ENCODE data around the gene OTOP1.
"Not testable (repeated sequence)": the region's sequence is repeated elsewhere in the genome, so short reads cannot be mapped to it uniquely, and the experiment has no call there.

Gene OTOP1

GRCh38 chr4:4167981-4168780 lies 58.5 kb downstream of the OTOP1 start:
- DNase-seq; in situ Hi-C loops (cut with HindIII; ENCODE audit: low pct_ligation_motif_present, low pct_unique_long_range_greater_than_20kb, low sequenced_read_pairs): not testable (repeated sequence)

- DNase-seq; in situ Hi-C loops (cut with HindIII; ENCODE audit: low pct_ligation_motif_present, low pct_unique_long_range_greater_than_20kb, low sequenced_read_pairs): not testable (repeated sequence)
Observed at GRCh38 chr4:4166986-4167385, 59.7 kb downstream of the OTOP1 start.

GRCh38 chr4:4165701-4166392 lies 60.9 kb downstream of the OTOP1 start:
- in situ Hi-C loops (cut with HindIII; ENCODE audit: low pct_ligation_motif_present, low pct_unique_long_range_greater_than_20kb, low sequenced_read_pairs) = not testable (repeated sequence)

GRCh38 chr4:4164532-4165173 lies 62.1 kb downstream of the OTOP1 start:
- DNase-seq; in situ Hi-C loops (cut with HindIII; ENCODE audit: low pct_ligation_motif_present, low pct_unique_long_range_greater_than_20kb, low sequenced_read_pairs): not testable (repeated sequence)

More at GRCh38 chr4:4165701-4166392, 60.9 kb downstream of the OTOP1 start:
- DNase-seq = peak; percentile 39

- in situ Hi-C loops (cut with HindIII; ENCODE audit: low pct_ligation_motif_present, low pct_unique_long_range_greater_than_20kb, low sequenced_read_pairs); DNase-seq: not testable (repeated sequence)
Observed at GRCh38 chr4:4162186-4162585, 64.5 kb downstream of the OTOP1 start.

- in situ Hi-C loops (cut with HindIII; ENCODE audit: low pct_ligation_motif_present, low pct_unique_long_range_greater_than_20kb, low sequenced_read_pairs); DNase-seq: not testable (repeated sequence)
Observed at GRCh38 chr4:4160956-4161665, 65.6 kb downstream of the OTOP1 start.

- in situ Hi-C loops (cut with HindIII; ENCODE audit: low pct_ligation_motif_present, low pct_unique_long_range_greater_than_20kb, low sequenced_read_pairs); DNase-seq: not testable (repeated sequence)
Observed at GRCh38 chr4:4145622-4146021, 81.1 kb downstream of the OTOP1 start.

- in situ Hi-C loops (cut with HindIII; ENCODE audit: low pct_ligation_motif_present, low pct_unique_long_range_greater_than_20kb, low sequenced_read_pairs); DNase-seq: not testable (repeated sequence)
Observed at GRCh38 chr4:4143376-4143775, 83.4 kb downstream of the OTOP1 start.

GRCh38 chr4:4142679-4143078 lies 84.0 kb downstream of the OTOP1 start:
- in situ Hi-C loops (cut with HindIII; ENCODE audit: low pct_ligation_motif_present, low pct_unique_long_range_greater_than_20kb, low sequenced_read_pairs); DNase-seq: not testable (repeated sequence)

GRCh38 chr4:4141186-4141585 lies 85.5 kb downstream of the OTOP1 start:
- in situ Hi-C loops (cut with HindIII; ENCODE audit: low pct_ligation_motif_present, low pct_unique_long_range_greater_than_20kb, low sequenced_read_pairs); DNase-seq: not testable (repeated sequence)

All from ACHN (cell line).